Measurements from ENCODE around the gene INPPL1.

DNA sequence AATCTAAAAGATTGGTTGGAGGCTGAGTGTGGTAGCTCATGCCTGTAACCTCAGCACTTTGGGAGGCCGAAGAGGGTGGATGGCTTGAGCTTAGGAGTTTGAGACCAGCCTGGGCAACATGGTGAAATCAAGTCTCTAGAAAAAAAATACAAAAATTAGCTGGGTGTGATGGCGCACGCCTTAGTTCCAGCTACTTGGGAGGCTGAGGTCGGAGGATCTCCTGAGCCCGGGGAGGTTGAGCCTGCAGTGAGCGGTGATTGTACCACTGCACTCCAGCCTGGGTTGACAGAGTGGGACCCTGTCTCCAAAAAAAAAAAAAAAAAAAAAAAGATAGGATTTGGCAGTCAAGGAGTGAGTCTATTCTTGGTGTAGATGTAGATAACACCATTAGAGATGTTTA lies 22.0 kb upstream of the INPPL1 start:
- TF ChIP-seq, protein P1, sequence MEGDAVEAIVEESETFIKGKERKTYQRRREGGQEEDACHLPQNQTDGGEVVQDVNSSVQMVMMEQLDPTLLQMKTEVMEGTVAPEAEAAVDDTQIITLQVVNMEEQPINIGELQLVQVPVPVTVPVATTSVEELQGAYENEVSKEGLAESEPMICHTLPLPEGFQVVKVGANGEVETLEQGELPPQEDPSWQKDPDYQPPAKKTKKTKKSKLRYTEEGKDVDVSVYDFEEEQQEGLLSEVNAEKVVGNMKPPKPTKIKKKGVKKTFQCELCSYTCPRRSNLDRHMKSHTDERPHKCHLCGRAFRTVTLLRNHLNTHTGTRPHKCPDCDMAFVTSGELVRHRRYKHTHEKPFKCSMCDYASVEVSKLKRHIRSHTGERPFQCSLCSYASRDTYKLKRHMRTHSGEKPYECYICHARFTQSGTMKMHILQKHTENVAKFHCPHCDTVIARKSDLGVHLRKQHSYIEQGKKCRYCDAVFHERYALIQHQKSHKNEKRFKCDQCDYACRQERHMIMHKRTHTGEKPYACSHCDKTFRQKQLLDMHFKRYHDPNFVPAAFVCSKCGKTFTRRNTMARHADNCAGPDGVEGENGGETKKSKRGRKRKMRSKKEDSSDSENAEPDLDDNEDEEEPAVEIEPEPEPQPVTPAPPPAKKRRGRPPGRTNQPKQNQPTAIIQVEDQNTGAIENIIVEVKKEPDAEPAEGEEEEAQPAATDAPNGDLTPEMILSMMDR (IDR thresholded peaks at IDR 0.05; ENCODE audit: insufficient read depth, low read length): no peak
- TF ChIP-seq GABPA (IDR thresholded peaks at IDR 0.05; ENCODE audit: low read depth): no peak
- TF ChIP-seq POLR2AphosphoS5 (IDR thresholded peaks at IDR 0.05; ENCODE audit: low read depth): no peak
- TF ChIP-seq, protein P2, sequence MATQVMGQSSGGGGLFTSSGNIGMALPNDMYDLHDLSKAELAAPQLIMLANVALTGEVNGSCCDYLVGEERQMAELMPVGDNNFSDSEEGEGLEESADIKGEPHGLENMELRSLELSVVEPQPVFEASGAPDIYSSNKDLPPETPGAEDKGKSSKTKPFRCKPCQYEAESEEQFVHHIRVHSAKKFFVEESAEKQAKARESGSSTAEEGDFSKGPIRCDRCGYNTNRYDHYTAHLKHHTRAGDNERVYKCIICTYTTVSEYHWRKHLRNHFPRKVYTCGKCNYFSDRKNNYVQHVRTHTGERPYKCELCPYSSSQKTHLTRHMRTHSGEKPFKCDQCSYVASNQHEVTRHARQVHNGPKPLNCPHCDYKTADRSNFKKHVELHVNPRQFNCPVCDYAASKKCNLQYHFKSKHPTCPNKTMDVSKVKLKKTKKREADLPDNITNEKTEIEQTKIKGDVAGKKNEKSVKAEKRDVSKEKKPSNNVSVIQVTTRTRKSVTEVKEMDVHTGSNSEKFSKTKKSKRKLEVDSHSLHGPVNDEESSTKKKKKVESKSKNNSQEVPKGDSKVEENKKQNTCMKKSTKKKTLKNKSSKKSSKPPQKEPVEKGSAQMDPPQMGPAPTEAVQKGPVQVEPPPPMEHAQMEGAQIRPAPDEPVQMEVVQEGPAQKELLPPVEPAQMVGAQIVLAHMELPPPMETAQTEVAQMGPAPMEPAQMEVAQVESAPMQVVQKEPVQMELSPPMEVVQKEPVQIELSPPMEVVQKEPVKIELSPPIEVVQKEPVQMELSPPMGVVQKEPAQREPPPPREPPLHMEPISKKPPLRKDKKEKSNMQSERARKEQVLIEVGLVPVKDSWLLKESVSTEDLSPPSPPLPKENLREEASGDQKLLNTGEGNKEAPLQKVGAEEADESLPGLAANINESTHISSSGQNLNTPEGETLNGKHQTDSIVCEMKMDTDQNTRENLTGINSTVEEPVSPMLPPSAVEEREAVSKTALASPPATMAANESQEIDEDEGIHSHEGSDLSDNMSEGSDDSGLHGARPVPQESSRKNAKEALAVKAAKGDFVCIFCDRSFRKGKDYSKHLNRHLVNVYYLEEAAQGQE (IDR thresholded peaks at IDR 0.05; ENCODE audit: insufficient replicate concordance, low read depth): no peak
- no peak for TF ChIP-seq SPI1 (IDR thresholded peaks at IDR 0.05; ENCODE audit: borderline replicate concordance, low read depth)
